Osteocyte (in vitro differentiated cells): Measurements from ENCODE around the gene MBP. TPM values are rescaled to one million over a fixed set of nuclear protein-coding genes. Genes with fewer than 3 reads are reported as not detected.
A peak's percentile ranks its signal among the peaks of the same experiment; 100 is the strongest.

Experiments
- DNase-seq: peaks from one replicate; pipeline ENCODE4 v3.0.0; 2021; ENCODE audit warnings: mixed read lengths; ENCODE audit not compliant: unreplicated experiment; ENCODE audit errors: extremely low spot score
- H3K27ac Mint-ChIP-seq: one replicate; pipeline ENCODE4 v1.8.0; 2021; ENCODE audit warnings: mild to moderate bottlenecking, mixed read lengths; ENCODE audit not compliant: unreplicated experiment
- H3K27me3 Mint-ChIP-seq: one replicate; pipeline ENCODE4 v1.8.0; 2021; ENCODE audit warnings: mixed read lengths; ENCODE audit not compliant: unreplicated experiment
- H3K36me3 Mint-ChIP-seq: one replicate; pipeline ENCODE4 v1.8.0; 2021; ENCODE audit warnings: mixed read lengths; ENCODE audit not compliant: unreplicated experiment
- H3K4me1 Mint-ChIP-seq: one replicate; pipeline ENCODE4 v1.8.0; 2021; ENCODE audit warnings: mixed read lengths; ENCODE audit not compliant: unreplicated experiment
- H3K4me3 Mint-ChIP-seq: one replicate; pipeline ENCODE4 v1.8.0; 2021; ENCODE audit warnings: mild to moderate bottlenecking, moderate library complexity, mixed read lengths; ENCODE audit not compliant: unreplicated experiment
- H3K9me3 Mint-ChIP-seq: one replicate; pipeline ENCODE4 v1.8.0; 2021; ENCODE audit warnings: mixed read lengths; ENCODE audit not compliant: unreplicated experiment
- total RNA-seq: library from RNA; stranded (reverse); gene quantifications from 2 replicates; pipeline ENCODE4 v1.2.1, GENCODE V29; 2021
- TF ChIP-seq, protein P1 (sequence below): fragments of 200-600 bp; sonication (generic); IDR thresholded peaks from 2 replicates; pipeline ENCODE4 v1.5.0; 2021; ENCODE audit warnings: antibody characterized with exemption, mild to moderate bottlenecking, moderate library complexity

Gene MBP
- total RNA-seq, 1 donor from 2014 or later: 18.6 TPM

DNA sequence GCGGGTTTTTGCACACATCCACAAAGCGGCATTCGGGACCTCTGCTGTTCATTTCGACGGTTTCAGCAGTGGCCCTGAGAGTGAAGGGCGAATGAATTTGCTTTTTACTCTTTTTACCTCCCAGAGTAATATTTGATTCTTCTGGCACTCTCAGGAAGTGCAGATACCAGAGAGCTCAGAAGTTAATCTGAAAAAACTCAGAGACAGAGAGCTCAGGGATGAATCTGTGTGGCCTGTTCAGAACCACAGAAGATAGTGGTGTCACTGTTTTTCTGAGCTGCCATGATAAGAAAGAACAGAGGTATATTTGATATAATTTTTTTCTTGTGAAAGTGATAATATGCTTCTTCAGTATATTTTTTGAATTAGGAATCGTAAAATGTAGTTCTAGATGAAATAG, 129.3 kb downstream of the MBP start:
- Mint-ChIP-seq H3K27me3 (no peaks in the 10 kb centered on the region), H3K27ac (no peak overlapping the region)

DNA sequence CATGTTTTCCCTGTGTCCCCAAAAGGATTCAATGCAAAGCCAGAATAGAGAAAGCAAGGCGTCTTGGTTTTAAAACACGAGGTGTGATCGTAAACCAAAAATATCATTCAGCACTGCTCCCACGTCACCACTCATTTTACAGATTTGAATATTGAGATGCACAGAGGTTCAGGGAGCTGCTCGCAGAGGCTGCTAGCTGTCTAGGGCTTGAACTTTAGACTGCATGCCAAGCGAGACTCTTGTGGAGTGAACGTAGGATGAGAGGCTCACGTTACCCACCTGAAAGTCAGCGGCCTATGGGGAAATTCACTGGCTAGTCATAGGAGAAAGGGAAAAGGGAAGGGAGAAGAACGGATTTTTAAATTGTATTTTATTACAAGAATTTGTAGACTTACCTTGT, 130.1 kb downstream of the MBP start:
- no peaks in the 10 kb centered on the region for H3K9me3 Mint-ChIP-seq
- no peak overlapping the region for H3K27ac Mint-ChIP-seq
- no peaks in the 10 kb centered on the region for H3K36me3 Mint-ChIP-seq
- no peak overlapping the region for H3K4me3 Mint-ChIP-seq
- peaks cover 22% of the 10 kb centered on the region for H3K4me1 Mint-ChIP-seq
- TF ChIP-seq, protein P1, sequence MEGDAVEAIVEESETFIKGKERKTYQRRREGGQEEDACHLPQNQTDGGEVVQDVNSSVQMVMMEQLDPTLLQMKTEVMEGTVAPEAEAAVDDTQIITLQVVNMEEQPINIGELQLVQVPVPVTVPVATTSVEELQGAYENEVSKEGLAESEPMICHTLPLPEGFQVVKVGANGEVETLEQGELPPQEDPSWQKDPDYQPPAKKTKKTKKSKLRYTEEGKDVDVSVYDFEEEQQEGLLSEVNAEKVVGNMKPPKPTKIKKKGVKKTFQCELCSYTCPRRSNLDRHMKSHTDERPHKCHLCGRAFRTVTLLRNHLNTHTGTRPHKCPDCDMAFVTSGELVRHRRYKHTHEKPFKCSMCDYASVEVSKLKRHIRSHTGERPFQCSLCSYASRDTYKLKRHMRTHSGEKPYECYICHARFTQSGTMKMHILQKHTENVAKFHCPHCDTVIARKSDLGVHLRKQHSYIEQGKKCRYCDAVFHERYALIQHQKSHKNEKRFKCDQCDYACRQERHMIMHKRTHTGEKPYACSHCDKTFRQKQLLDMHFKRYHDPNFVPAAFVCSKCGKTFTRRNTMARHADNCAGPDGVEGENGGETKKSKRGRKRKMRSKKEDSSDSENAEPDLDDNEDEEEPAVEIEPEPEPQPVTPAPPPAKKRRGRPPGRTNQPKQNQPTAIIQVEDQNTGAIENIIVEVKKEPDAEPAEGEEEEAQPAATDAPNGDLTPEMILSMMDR: no peak
- H3K27me3 Mint-ChIP-seq: no peaks in the 10 kb centered on the region
- no peak for DNase-seq

More for the DNA sequence above, 129.3 kb downstream of the MBP start:
- TF ChIP-seq, protein P1: no peak
- DNase-seq: no peak
- Mint-ChIP-seq H3K9me3 (no peaks in the 10 kb centered on the region), H3K36me3 (no peaks in the 10 kb centered on the region), H3K4me3 (no peak overlapping the region), H3K4me1 (peaks cover 28% of the 10 kb centered on the region)

DNA sequence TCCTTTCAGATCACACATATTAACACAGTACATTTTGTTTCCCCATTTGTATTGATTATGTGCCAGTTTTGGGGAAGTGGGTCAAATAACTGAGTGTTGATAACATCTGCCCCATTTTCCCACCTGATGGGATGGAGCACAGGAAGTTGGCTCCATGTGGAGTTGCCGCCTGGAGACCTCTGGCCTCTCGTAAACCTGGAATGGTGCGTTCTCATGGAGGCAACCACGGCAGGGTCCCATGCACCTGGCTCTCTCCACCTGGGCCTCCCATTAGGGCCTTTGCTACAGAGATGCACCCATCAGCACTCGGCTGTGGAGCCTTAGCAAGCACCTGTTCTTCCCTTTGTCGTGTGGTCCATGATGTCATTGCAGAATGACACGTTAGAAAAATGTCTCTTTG, 130.6 kb downstream of the MBP start:
- Mint-ChIP-seq H3K27me3 (no peaks in the 10 kb centered on the region), H3K36me3 (no peaks in the 10 kb centered on the region), H3K27ac (peak overlapping the region; percentile 2), H3K9me3 (no peaks in the 10 kb centered on the region), H3K4me1 (peaks cover 17% of the 10 kb centered on the region), H3K4me3 (no peak overlapping the region)
- no peak for DNase-seq
- TF ChIP-seq, protein P1: no peak

DNA sequence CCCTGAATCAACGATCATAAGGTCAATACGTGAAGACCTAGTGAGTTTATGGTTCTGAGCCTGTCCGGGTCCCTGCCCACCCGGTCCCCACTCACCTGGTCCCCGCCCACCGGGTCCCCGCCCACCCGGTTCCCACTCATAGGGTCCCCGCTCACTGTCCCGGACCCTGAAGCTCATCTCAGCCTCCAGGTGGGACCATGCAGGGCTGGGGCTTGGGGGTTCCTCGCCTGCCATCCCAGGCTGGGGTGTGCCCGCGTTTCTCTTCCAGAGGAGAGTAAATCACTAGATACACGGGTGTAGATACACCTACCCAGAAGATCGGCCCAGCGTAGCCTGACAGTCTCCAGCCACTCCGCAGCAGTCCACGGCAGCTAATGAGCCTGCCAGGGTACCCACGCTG, 131.5 kb downstream of the MBP start:
- Mint-ChIP-seq H3K36me3 (no peaks in the 10 kb centered on the region), H3K27ac (no peak overlapping the region), H3K4me3 (no peak overlapping the region), H3K27me3 (no peaks in the 10 kb centered on the region), H3K9me3 (no peaks in the 10 kb centered on the region), H3K4me1 (peaks cover 10% of the 10 kb centered on the region)
- TF ChIP-seq, protein P1: no peak
- DNase-seq: no peak

DNA sequence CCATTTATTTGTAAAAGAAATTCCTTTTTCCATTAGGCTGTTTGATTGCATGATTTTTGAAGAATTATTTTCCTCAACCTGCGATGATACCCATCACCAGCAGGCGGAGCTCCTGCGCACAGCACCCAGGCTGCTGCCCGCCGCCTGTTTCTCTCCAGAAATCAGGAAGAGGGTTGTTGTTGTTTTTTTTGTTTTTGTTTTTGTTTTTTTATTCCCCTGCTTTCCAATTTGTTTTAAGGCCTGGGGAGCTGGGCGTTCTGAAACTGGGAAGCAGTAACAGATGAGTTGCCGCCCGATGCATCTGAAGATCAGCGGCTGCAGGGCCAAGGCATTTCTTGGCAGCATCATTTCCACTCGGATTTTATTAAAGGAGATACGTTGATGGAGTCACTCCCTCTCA, 132.1 kb downstream of the MBP start:
- Mint-ChIP-seq H3K27me3 (peaks cover 4% of the 10 kb centered on the region), H3K4me3 (no peak overlapping the region), H3K4me1 (peaks cover 9% of the 10 kb centered on the region), H3K27ac (no peak overlapping the region), H3K36me3 (no peaks in the 10 kb centered on the region), H3K9me3 (no peaks in the 10 kb centered on the region)
- no peak for DNase-seq
- TF ChIP-seq, protein P1: peak; percentile 99
